Kidney (tissue), 14 donors: Measurements from ENCODE around the gene RUNX1. TPM values are rescaled to one million over a fixed set of nuclear protein-coding genes. Genes with fewer than 3 reads are reported as not detected.

ENCODE experiments used
- DNase-seq, 5 donors: peaks; one replicate each; pipeline ENCODE4 v3.0.0-alpha.2; 2013 to 2020
- FAIRE-seq: peaks from 2 replicates; lab custom pipeline; 2012; peaks lifted over from hg19 to GRCh38; lab: Jason Lieb, UNC
- H3K27ac ChIP-seq, 2 donors: one replicate each; pipeline ENCODE4 v1.7.0; 2013; ENCODE audit warnings: low read depth in 2 of 2, low read length in 2 of 2, inconsistent platforms in 1 of 2
- H3K27me3 ChIP-seq: one replicate; pipeline ENCODE4 v1.7.1; 2013; ENCODE audit warnings: low read length, inconsistent platforms; ENCODE audit not compliant: control insufficient read depth, insufficient read depth
- H3K36me3 ChIP-seq, 3 donors: one replicate each; pipeline versions ENCODE4 v1.7.0 to v1.7.1; 2013; ENCODE audit warnings: low read length in 3 of 3, control low read depth in 1 of 3, inconsistent platforms in 1 of 3; ENCODE audit not compliant: insufficient read depth in 3 of 3, control insufficient read depth in 2 of 3
- H3K4me1 ChIP-seq, 3 donors: one replicate each; pipeline versions ENCODE4 v1.7.0 to v1.7.1; 2013; ENCODE audit warnings: low read length in 3 of 3, inconsistent platforms in 1 of 3, low read depth in 1 of 3; ENCODE audit not compliant: control insufficient read depth in 2 of 3, insufficient read depth in 2 of 3
- H3K4me3 ChIP-seq, 3 donors: one replicate each; pipeline versions ENCODE4 v1.7.0 to v1.8.1; 2013; ENCODE audit warnings: low read length in 3 of 3, control low read depth in 1 of 3, inconsistent platforms in 1 of 3
- H3K9ac ChIP-seq, 3 donors: one replicate each; pipeline versions ENCODE4 v1.7.0 to v1.7.1; 2013; ENCODE audit warnings: low read length in 3 of 3, control low read depth in 1 of 3, inconsistent platforms in 1 of 3
- H3K9me3 ChIP-seq, 3 donors: one replicate each; pipeline versions ENCODE4 v1.7.0 to v1.7.1; 2013; ENCODE audit warnings: low read length in 3 of 3, control low read depth in 1 of 3, inconsistent platforms in 1 of 3; ENCODE audit not compliant: control insufficient read depth in 2 of 3, insufficient read depth in 1 of 3
- CTCF ChIP-seq: IDR thresholded peaks from 3 replicates; pipeline ENCODE4 v1.5.1; 2012; ENCODE audit warnings: mild to moderate bottlenecking, moderate library complexity, borderline replicate concordance; ENCODE audit not compliant: insufficient read depth; ENCODE audit errors: extremely low read depth
- intact Hi-C: fragments of 100-400 bp; cut with DNase I; formaldehyde crosslinking; loops from one replicate; pipeline ENCODE4 v1.11.1; 2022
- polyA plus RNA-seq: library from polyadenylated mRNA; stranded (reverse); fragments of 350-450 nt; fragmentation: Illumina TruSeq; extraction: RNeasy Lipid Tissue Mini Kit (QIAGEN cat#74804); gene quantifications from one replicate; pipeline ENCODE4 v1.2.3, GENCODE V29; 2014; ENCODE audit warnings: low read depth, low replicate concordance; ENCODE audit not compliant: insufficient read depth
- total RNA-seq: library from RNA; stranded (reverse); fragmentation: NEBNext Ultra II Directional; extraction: Animal tissue kit (Norgen Biotek cat#: 25700); gene quantifications from one replicate; pipeline ENCODE4 v1.2.1, GENCODE V29; 2021
- donor health status: control.
- donor health status: control.
- donor health status: control.
- donor health status: control.
- donor health status: control.
- donor health status: DM: yes; HTN: yes; CAD: no.
- donor health status: Normal renal cell carcinoma (clear cell type).

RUNX1 gene
- total and polyA plus RNA-seq, 2 donors from 2014 or later, result 1.3 to 58.0 TPM

GRCh38 chr21:34923202-34923601 is 125.9 kb downstream of the RUNX1 start:
- H3K36me3 ChIP-seq, result no peaks in the 10 kb centered on the region
- DNase-seq, result no peak
- intact Hi-C loops, result no loop called here
- TF ChIP-seq CTCF, result no peak
- H3K9me3 ChIP-seq, result no peaks in the 10 kb centered on the region
- H3K4me3 ChIP-seq, result no peak overlapping the region
- no peak overlapping the region for H3K9ac ChIP-seq
- H3K4me1 ChIP-seq, result peaks cover 0 to 2% (median 0%) of the 10 kb centered on the region in 3 donors
- no peak for FAIRE-seq
- no peak overlapping the region for H3K27ac ChIP-seq
- H3K27me3 ChIP-seq, result no peaks in the 10 kb centered on the region

- Histone ChIP-seq H3K9ac (no peak overlapping the region), H3K4me3 (no peak overlapping the region), H3K9me3 (no peaks in the 10 kb centered on the region), H3K27ac (no peak overlapping the region), H3K27me3 (no peaks in the 10 kb centered on the region), H3K36me3 (no peaks in the 10 kb centered on the region), H3K4me1 (peaks cover 0 to 2% (median 0%) of the 10 kb centered on the region in 3 donors)
- DNase-seq, result no peak
- intact Hi-C loops, result no loop called here
- FAIRE-seq, result no peak
- TF ChIP-seq CTCF, result no peak
Observed at GRCh38 chr21:34922479-34922878, 126.6 kb downstream of the RUNX1 start.

- H3K4me3 ChIP-seq, result no peak overlapping the region
- no peaks in the 10 kb centered on the region for H3K36me3 ChIP-seq
- no peak for DNase-seq
- no peak overlapping the region for H3K27ac ChIP-seq
- no peaks in the 10 kb centered on the region for H3K27me3 ChIP-seq
- no peaks in the 10 kb centered on the region for H3K9me3 ChIP-seq
- no peak overlapping the region for H3K9ac ChIP-seq
- H3K4me1 ChIP-seq, result no peaks in the 10 kb centered on the region
- TF ChIP-seq CTCF, result no peak
- no peak for FAIRE-seq
- intact Hi-C loops, result no loop called here
Observed at GRCh38 chr21:34921151-34921550, 128.0 kb downstream of the RUNX1 start.

GRCh38 chr21:34919406-34919805 is 129.7 kb downstream of the RUNX1 start:
- H3K9me3 ChIP-seq, result no peaks in the 10 kb centered on the region
- intact Hi-C loops, result no loop called here
- TF ChIP-seq CTCF, result no peak
- no peak overlapping the region for H3K4me3 ChIP-seq
- DNase-seq, result no peak
- no peaks in the 10 kb centered on the region for H3K36me3 ChIP-seq
- no peaks in the 10 kb centered on the region for H3K4me1 ChIP-seq
- no peak overlapping the region for H3K27ac ChIP-seq
- no peaks in the 10 kb centered on the region for H3K27me3 ChIP-seq
- FAIRE-seq, result no peak
- no peak overlapping the region for H3K9ac ChIP-seq
